Activated T-helper 17 cell treated with anti-CD3 and anti-CD28 coated beads, Interleukin-2, amount 50 U/mL, for 72 hours (primary cell): Measurements from ENCODE around the gene TP53I11. TPM values are rescaled to one million over a fixed set of nuclear protein-coding genes. Genes with fewer than 3 reads are reported as not detected.

Experiments used
- ATAC-seq: fragments of 150-1000 bp; cut with Tn5 transposase; replicated peaks from 2 replicates; pipeline ENCODE4 v1.10.0; 2021; ENCODE audit warnings: mild to moderate bottlenecking, moderate library complexity
- H3K27ac Mint-ChIP-seq: one replicate; pipeline ENCODE4 v1.8.0; 2022; ENCODE audit warnings: mixed read lengths
- H3K27me3 Mint-ChIP-seq: one replicate; pipeline ENCODE4 v1.8.0; 2022; ENCODE audit warnings: mixed read lengths
- H3K36me3 Mint-ChIP-seq: one replicate; pipeline ENCODE4 v1.8.0; 2022; ENCODE audit warnings: low read depth, mild to moderate bottlenecking, mixed read lengths
- H3K4me1 Mint-ChIP-seq: one replicate; pipeline ENCODE4 v1.8.0; 2022; ENCODE audit warnings: mixed read lengths
- H3K4me3 Mint-ChIP-seq: one replicate; pipeline ENCODE4 v1.8.0; 2022; ENCODE audit warnings: mild to moderate bottlenecking, mixed read lengths
- H3K9me3 Mint-ChIP-seq: one replicate; pipeline ENCODE4 v1.8.0; 2022; ENCODE audit warnings: mixed read lengths
- total RNA-seq, 2 donors: library from RNA; stranded (reverse); gene quantifications; one replicate each; pipeline ENCODE4 v1.2.3, GENCODE V29; 2022

Gene TP53I11
- total RNA-seq, 2 donors from 2014 or later: 3.8 to 6.4 TPM

- no peaks in the 10 kb centered on the region for H3K9me3 Mint-ChIP-seq
- H3K4me3 Mint-ChIP-seq: no peak overlapping the region
- H3K4me1 Mint-ChIP-seq: peaks cover 4% of the 10 kb centered on the region
- H3K27ac Mint-ChIP-seq: no peak overlapping the region
- peaks cover 24% of the 10 kb centered on the region for H3K27me3 Mint-ChIP-seq
- ATAC-seq: no peak
- H3K36me3 Mint-ChIP-seq: no peaks in the 10 kb centered on the region
Observed at GRCh38 chr11:44954051-44954906, 3.6 kb upstream of the TP53I11 start.

- peaks cover 4% of the 10 kb centered on the region for H3K4me1 Mint-ChIP-seq
- peaks cover 26% of the 10 kb centered on the region for H3K27me3 Mint-ChIP-seq
- ATAC-seq: no peak
- no peaks in the 10 kb centered on the region for H3K9me3 Mint-ChIP-seq
- no peak overlapping the region for H3K27ac Mint-ChIP-seq
- no peak overlapping the region for H3K4me3 Mint-ChIP-seq
- no peaks in the 10 kb centered on the region for H3K36me3 Mint-ChIP-seq
Observed at GRCh38 chr11:44952500-44953260, 2.0 kb upstream of the TP53I11 start.

- no peaks in the 10 kb centered on the region for H3K9me3 Mint-ChIP-seq
- H3K36me3 Mint-ChIP-seq: no peaks in the 10 kb centered on the region
Observed at GRCh38 chr11:44952082-44952481, 1.4 kb upstream of the TP53I11 start.

GRCh38 chr11:44950031-44950624 is 555 bp downstream of the TP53I11 start:
- Mint-ChIP-seq H3K27ac (no peak overlapping the region), H3K9me3 (no peaks in the 10 kb centered on the region), H3K27me3 (peaks cover 13% of the 10 kb centered on the region), H3K36me3 (no peaks in the 10 kb centered on the region), H3K4me3 (peak overlapping the region; percentile 61), H3K4me1 (no peaks in the 10 kb centered on the region)
- peak; percentile 30 for ATAC-seq

More at GRCh38 chr11:44952082-44952481, 1.4 kb upstream of the TP53I11 start:
- peaks cover 26% of the 10 kb centered on the region for H3K27me3 Mint-ChIP-seq
- H3K4me1 Mint-ChIP-seq: peaks cover 4% of the 10 kb centered on the region
- ATAC-seq: no peak
- H3K27ac Mint-ChIP-seq: no peak overlapping the region
- H3K4me3 Mint-ChIP-seq: no peak overlapping the region

GRCh38 chr11:44949160-44950030 is 1.3 kb downstream of the TP53I11 start:
- Mint-ChIP-seq H3K9me3 (no peaks in the 10 kb centered on the region), H3K27me3 (peaks cover 11% of the 10 kb centered on the region), H3K36me3 (no peaks in the 10 kb centered on the region), H3K4me1 (no peaks in the 10 kb centered on the region), H3K27ac (no peak overlapping the region), H3K4me3 (peak overlapping the region; percentile 61)
- no peak for ATAC-seq

GRCh38 chr11:44948155-44948554 is 2.5 kb downstream of the TP53I11 start:
- no peaks in the 10 kb centered on the region for H3K9me3 Mint-ChIP-seq
- peaks cover 8% of the 10 kb centered on the region for H3K27me3 Mint-ChIP-seq
- H3K27ac Mint-ChIP-seq: no peak overlapping the region
- ATAC-seq: no peak
- H3K36me3 Mint-ChIP-seq: no peaks in the 10 kb centered on the region
- H3K4me3 Mint-ChIP-seq: peak overlapping the region; percentile 61
- peaks cover 5% of the 10 kb centered on the region for H3K4me1 Mint-ChIP-seq

GRCh38 chr11:44947114-44947513 is 3.6 kb downstream of the TP53I11 start:
- no peak overlapping the region for H3K27ac Mint-ChIP-seq
- peaks cover 13% of the 10 kb centered on the region for H3K4me1 Mint-ChIP-seq
- H3K9me3 Mint-ChIP-seq: no peaks in the 10 kb centered on the region
- no peak for ATAC-seq
- peaks cover 8% of the 10 kb centered on the region for H3K27me3 Mint-ChIP-seq
- no peaks in the 10 kb centered on the region for H3K36me3 Mint-ChIP-seq
- no peak overlapping the region for H3K4me3 Mint-ChIP-seq

- ATAC-seq: no peak
- Mint-ChIP-seq H3K4me1 (peaks cover 19% of the 10 kb centered on the region), H3K4me3 (no peak overlapping the region), H3K36me3 (no peaks in the 10 kb centered on the region), H3K9me3 (no peaks in the 10 kb centered on the region), H3K27ac (no peak overlapping the region), H3K27me3 (peaks cover 6% of the 10 kb centered on the region)
Observed at GRCh38 chr11:44946263-44946662, 4.4 kb downstream of the TP53I11 start.

- H3K27ac Mint-ChIP-seq: no peak overlapping the region
- H3K36me3 Mint-ChIP-seq: no peaks in the 10 kb centered on the region
- H3K27me3 Mint-ChIP-seq: peaks cover 5% of the 10 kb centered on the region
- H3K9me3 Mint-ChIP-seq: no peaks in the 10 kb centered on the region
- H3K4me1 Mint-ChIP-seq: peaks cover 19% of the 10 kb centered on the region
- no peak for ATAC-seq
- H3K4me3 Mint-ChIP-seq: no peak overlapping the region
Observed at GRCh38 chr11:44945666-44946065, 5.0 kb downstream of the TP53I11 start.

- H3K4me3 Mint-ChIP-seq: no peak overlapping the region
- peaks cover 5% of the 10 kb centered on the region for H3K27me3 Mint-ChIP-seq
- H3K9me3 Mint-ChIP-seq: no peaks in the 10 kb centered on the region
- H3K27ac Mint-ChIP-seq: no peak overlapping the region
- H3K36me3 Mint-ChIP-seq: no peaks in the 10 kb centered on the region
- ATAC-seq: no peak
- H3K4me1 Mint-ChIP-seq: peaks cover 19% of the 10 kb centered on the region
Observed at GRCh38 chr11:44944853-44945235, 5.8 kb downstream of the TP53I11 start.

- no peaks in the 10 kb centered on the region for H3K36me3 Mint-ChIP-seq
- no peaks in the 10 kb centered on the region for H3K9me3 Mint-ChIP-seq
- peaks cover 19% of the 10 kb centered on the region for H3K4me1 Mint-ChIP-seq
- H3K27ac Mint-ChIP-seq: no peak overlapping the region
- H3K4me3 Mint-ChIP-seq: no peak overlapping the region
- no peak for ATAC-seq
- peaks cover 5% of the 10 kb centered on the region for H3K27me3 Mint-ChIP-seq
Observed at GRCh38 chr11:44944181-44944852, 6.4 kb downstream of the TP53I11 start.

- Mint-ChIP-seq H3K27me3 (peaks cover 4% of the 10 kb centered on the region), H3K36me3 (no peaks in the 10 kb centered on the region), H3K4me3 (no peak overlapping the region), H3K4me1 (peaks cover 19% of the 10 kb centered on the region), H3K9me3 (no peaks in the 10 kb centered on the region), H3K27ac (peak overlapping the region; percentile 8)
- ATAC-seq: no peak
Observed at GRCh38 chr11:44943696-44944095, 7.0 kb downstream of the TP53I11 start.

- Mint-ChIP-seq H3K9me3 (no peaks in the 10 kb centered on the region), H3K27ac (peak overlapping the region; percentile 50), H3K27me3 (no peaks in the 10 kb centered on the region), H3K4me3 (peak overlapping the region; percentile 3), H3K4me1 (peaks cover 19% of the 10 kb centered on the region), H3K36me3 (no peaks in the 10 kb centered on the region)
- peak; percentile 67 for ATAC-seq
Observed at GRCh38 chr11:44943118-44943517, 7.6 kb downstream of the TP53I11 start.
